Transverse colon (tissue), 4 donors: ENCODE measurements around the gene ABLIM2. TPM values are rescaled to one million over a fixed set of nuclear protein-coding genes. Genes with fewer than 3 reads are reported as not detected.

Source experiments
- DNase-seq: peaks from one replicate; pipeline ENCODE4 v3.0.0-alpha.2; 2019
- H3K27ac ChIP-seq, 4 donors: fragments of 200-600 bp; sonication (generic); 2 replicates each; pipeline ENCODE4 v1.5.1; 2016 to 2018; ENCODE audit warnings: inconsistent platforms in 4 of 4
- H3K27me3 ChIP-seq: fragments of 200-600 bp; sonication (generic); 2 replicates; pipeline ENCODE4 v1.5.1; 2017; ENCODE audit warnings: inconsistent platforms
- H3K36me3 ChIP-seq, 4 donors: fragments of 200-600 bp; sonication (generic); 2 replicates each; pipeline ENCODE4 v1.5.1; 2017 to 2019; ENCODE audit warnings: inconsistent platforms in 4 of 4
- H3K4me1 ChIP-seq, 4 donors: fragments of 200-600 bp; sonication (generic); 2 replicates each; pipeline ENCODE4 v1.5.1; 2017 to 2020; ENCODE audit warnings: inconsistent platforms in 4 of 4
- H3K4me3 ChIP-seq, 4 donors: fragments of 200-600 bp; sonication (generic); 1 replicate in 1 of 4; 2 replicates in 3 of 4; pipeline versions ENCODE4 v1.5.1 to v1.6.1; 2017 to 2019; ENCODE audit warnings: inconsistent platforms in 4 of 4
- H3K9me3 ChIP-seq, 2 donors: fragments of 200-600 bp; sonication (generic); 2 replicates each; pipeline ENCODE4 v1.5.1; 2017 to 2019; ENCODE audit warnings: inconsistent platforms in 2 of 2
- EP300 ChIP-seq: sonication (generic); formaldehyde crosslinking; IDR thresholded peaks from one replicate; pipeline ENCODE4 v1.6.1; 2017; ENCODE audit warnings: antibody characterized with exemption, low read depth
- POLR2A ChIP-seq: fragments of 450-650 bp; IDR thresholded peaks from one replicate; pipeline ENCODE4 v1.6.1; 2016; ENCODE audit warnings: antibody characterized with exemption, mild to moderate bottlenecking, moderate library complexity
- POLR2AphosphoS5 ChIP-seq, 3 donors: sonication (generic); formaldehyde crosslinking; IDR thresholded peaks; one replicate each; pipeline ENCODE4 v1.6.1; 2016; ENCODE audit warnings: antibody characterized with exemption in 3 of 3
- WGBS, 2 donors: methylation state at CpG; one replicate each; pipeline ENCODE4 v1.1.5; 2018; ENCODE audit warnings: low coverage in 1 of 2; 5-methylcytosine and 5-hydroxymethylcytosine counted together
- in situ Hi-C, 4 donors: fragments of 200-750 bp; cut with MboI; loops; one replicate each; pipeline versions ENCODE4 v1.15.0 to v1.15.1; 2017; ENCODE audit warnings: low sequenced_read_pairs in 3 of 4, low pct_ligation_motif_present in 1 of 4, low pct_unique_long_range_greater_than_20kb in 1 of 4
- intact Hi-C: fragments of 100-400 bp; cut with DNase I; formaldehyde crosslinking; loops from one replicate; pipeline ENCODE4 v1.15.1; 2023; ENCODE audit warnings: low total_unique reads
- total RNA-seq, 4 donors: library from RNA; depleted of rRNA; stranded (reverse); fragments of >200 nt; gene quantifications; one replicate each; pipeline ENCODE4 v1.1.0, GENCODE V29; 2016
- TF ChIP-seq, protein P1 (sequence below), 5 experiments: fragments of 200-600 bp in 3 of 5; fragments of 450-650 bp in 2 of 5; sonication (generic) in 3 of 5; IDR thresholded peaks; 1 replicate in 2 of 5; 2 replicates in 3 of 5; pipeline ENCODE4 v1.5.1; 2016 to 2017; ENCODE audit warnings: antibody characterized with exemption in 5 of 5, inconsistent platforms in 3 of 5, mild to moderate bottlenecking in 2 of 5, moderate library complexity in 1 of 5

The ABLIM2 gene
- total RNA-seq, 4 donors from 2014 or later, result 3.2 to 58.4 (median 14.2) TPM

DNA sequence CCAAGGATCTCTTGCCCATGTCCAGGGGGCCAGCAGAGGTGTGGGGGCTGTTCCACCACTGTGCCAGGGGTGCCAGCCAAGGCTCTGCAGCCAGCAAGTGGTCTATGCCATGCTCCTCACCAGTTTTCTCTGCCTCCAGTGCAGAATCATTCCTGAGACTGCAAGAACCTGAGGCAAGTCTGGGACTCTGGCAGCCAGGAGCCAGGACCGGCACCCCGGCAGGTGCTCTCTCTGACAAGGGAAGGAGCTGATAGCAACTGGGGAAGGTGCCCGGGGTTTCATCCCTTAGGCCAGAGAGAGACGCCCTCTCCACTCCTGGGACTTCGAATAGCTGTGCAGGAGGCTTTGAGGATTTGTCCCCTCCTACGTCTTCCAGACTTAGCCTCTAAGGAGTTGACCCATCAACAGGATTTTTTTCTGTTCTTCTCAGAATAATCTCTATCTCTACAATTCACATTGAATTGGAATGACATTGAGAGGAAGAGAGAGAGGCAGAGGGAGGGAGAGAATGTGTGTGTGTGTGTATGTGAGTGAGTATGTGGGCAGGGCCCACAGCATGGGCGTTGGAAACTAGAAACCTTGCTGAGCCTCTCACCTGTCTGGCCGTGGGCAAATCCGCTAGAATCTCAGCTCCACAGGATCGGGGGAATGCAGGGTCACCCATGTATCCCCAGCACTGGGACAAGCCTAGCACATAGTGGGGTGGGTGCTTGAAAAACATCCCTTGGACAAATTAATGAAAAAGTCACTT lies 144.5 kb downstream of the ABLIM2 start:
- Histone ChIP-seq H3K27me3 (no peaks in the 10 kb centered on the region), H3K27ac (no peak overlapping the region), H3K4me1 (peaks cover 0 to 13% (median 4%) of the 10 kb centered on the region in 4 donors), H3K36me3 (no peaks in the 10 kb centered on the region), H3K9me3 (no peaks in the 10 kb centered on the region), H3K4me3 (no peak overlapping the region)
- intact Hi-C loops (no loop called here), in situ Hi-C loops (no loop called here)
- no peak for DNase-seq
- 79% methylated on average over 10 of the region's 10 CpGs; no CpG with 5 or more reads in 1 of the 2 donors for WGBS, 2 donors
- TF ChIP-seq EP300 (no peak), POLR2AphosphoS5 (IDR thresholded peaks at IDR 0.05) (no peak), POLR2A (no peak)
- TF ChIP-seq, protein P1, sequence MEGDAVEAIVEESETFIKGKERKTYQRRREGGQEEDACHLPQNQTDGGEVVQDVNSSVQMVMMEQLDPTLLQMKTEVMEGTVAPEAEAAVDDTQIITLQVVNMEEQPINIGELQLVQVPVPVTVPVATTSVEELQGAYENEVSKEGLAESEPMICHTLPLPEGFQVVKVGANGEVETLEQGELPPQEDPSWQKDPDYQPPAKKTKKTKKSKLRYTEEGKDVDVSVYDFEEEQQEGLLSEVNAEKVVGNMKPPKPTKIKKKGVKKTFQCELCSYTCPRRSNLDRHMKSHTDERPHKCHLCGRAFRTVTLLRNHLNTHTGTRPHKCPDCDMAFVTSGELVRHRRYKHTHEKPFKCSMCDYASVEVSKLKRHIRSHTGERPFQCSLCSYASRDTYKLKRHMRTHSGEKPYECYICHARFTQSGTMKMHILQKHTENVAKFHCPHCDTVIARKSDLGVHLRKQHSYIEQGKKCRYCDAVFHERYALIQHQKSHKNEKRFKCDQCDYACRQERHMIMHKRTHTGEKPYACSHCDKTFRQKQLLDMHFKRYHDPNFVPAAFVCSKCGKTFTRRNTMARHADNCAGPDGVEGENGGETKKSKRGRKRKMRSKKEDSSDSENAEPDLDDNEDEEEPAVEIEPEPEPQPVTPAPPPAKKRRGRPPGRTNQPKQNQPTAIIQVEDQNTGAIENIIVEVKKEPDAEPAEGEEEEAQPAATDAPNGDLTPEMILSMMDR (IDR thresholded peaks at IDR 0.05), result no peak

DNA sequence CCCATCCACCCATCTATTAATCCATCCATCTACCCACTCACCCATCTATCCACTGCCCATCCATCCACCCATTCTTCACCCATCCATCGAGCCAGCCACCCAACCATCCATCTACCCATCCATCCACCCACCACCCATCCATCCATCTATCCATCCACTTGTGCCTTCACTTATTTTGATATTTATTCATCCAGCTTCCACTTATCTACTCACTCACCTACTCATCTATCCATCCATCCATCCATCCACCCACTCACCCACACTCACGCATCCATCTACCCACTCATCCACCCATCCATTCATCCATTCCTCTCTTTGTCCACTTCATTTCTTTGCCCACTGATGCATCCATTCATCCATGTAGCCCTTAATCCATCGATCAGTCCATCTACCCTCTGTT lies 146.1 kb downstream of the ABLIM2 start:
- no peak overlapping the region for H3K27ac ChIP-seq
- WGBS, 2 donors, result 90 to 94% methylated on average over 2 to 3 of the region's 3 CpGs
- peaks cover 0 to 13% (median 4%) of the 10 kb centered on the region in 4 donors for H3K4me1 ChIP-seq

DNA sequence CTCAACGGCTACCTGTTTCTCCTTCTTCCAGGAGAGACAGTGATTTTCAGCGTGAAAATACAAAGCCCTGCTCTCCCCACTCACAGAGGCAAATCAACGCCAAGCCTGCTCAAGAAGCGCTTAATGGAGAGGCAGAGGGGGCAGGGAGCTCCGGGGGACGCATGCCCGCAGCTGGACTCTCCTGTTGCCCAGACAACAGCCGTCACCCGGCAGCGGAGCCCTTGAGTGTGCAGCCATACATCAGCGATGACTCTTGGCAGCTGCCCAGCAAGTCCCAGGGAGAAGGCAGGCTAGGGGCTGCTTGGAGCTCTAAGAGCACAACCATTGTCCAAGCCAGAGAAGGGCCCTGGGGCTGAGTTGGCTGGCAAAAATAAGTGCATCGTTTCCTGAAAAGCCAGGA lies 148.0 kb downstream of the ABLIM2 start:
- in situ Hi-C loops, result no loop called here
- peak; percentile 49 for DNase-seq
- no peaks in the 10 kb centered on the region for H3K27me3 ChIP-seq
- no peak overlapping the region for H3K27ac ChIP-seq
- no peaks in the 10 kb centered on the region for H3K9me3 ChIP-seq
- H3K36me3 ChIP-seq, result no peaks in the 10 kb centered on the region
- WGBS, 2 donors, result 19% methylated on average over 12 of the region's 12 CpGs; no CpG with 5 or more reads in 1 of the 2 donors
- peaks cover 0 to 13% (median 4%) of the 10 kb centered on the region in 4 donors for H3K4me1 ChIP-seq
- no peak overlapping the region for H3K4me3 ChIP-seq
- intact Hi-C loops, result no loop called here
- TF ChIP-seq POLR2AphosphoS5 (IDR thresholded peaks at IDR 0.05), result no peak
- TF ChIP-seq, protein P1 (IDR thresholded peaks at IDR 0.05), result no peak
- no peak for TF ChIP-seq EP300
- no peak for TF ChIP-seq POLR2A

More for the DNA sequence above, 146.1 kb downstream of the ABLIM2 start:
- Histone ChIP-seq H3K9me3 (no peaks in the 10 kb centered on the region), H3K27me3 (no peaks in the 10 kb centered on the region), H3K36me3 (no peaks in the 10 kb centered on the region), H3K4me3 (no peak overlapping the region)
- intact Hi-C loops, result no loop called here
- DNase-seq, result no peak
- in situ Hi-C loops, result no loop called here
- TF ChIP-seq POLR2A (no peak), POLR2AphosphoS5 (IDR thresholded peaks at IDR 0.05) (no peak), EP300 (no peak)
- TF ChIP-seq, protein P1 (IDR thresholded peaks at IDR 0.05), result no peak

DNA sequence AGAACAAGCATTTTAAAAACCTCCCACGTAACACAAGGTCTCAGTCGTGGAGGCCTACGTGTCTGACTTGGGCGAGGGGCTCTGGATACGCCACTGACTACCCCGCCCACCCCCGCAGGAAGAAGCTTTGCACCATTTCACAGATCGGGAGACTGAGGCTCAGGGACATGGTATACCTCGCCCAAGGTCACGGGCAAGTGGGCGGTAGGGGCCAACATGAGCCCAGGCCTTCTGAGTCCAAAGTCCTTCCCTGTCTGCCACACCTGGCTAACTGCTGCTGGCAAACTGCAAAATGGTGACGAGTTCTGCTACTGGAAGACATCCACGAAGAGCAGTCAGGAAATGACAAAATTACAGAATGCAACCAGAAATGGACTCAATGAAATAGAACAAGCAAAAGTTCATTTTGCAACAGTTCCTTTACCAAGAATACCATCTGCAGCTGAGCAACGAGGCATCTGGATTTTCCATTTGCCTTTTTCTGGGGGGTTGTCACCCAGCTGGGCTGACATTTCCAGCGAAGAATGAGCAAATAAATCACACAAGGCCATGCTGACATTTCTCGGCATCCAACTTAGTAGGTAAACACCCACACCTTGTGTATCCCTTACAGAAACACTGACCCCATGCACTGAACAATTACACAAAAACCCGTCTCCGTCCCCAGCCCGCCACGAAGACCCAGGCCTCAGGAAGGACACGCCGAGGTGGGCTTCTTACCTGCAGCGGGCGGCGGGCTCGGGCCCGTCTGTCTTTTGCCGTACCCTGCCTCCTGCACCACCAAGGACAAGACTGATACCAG lies 148.7 kb downstream of the ABLIM2 start:
- 82 to 90% methylated on average over 12 to 28 of the region's 28 CpGs for WGBS, 2 donors
- H3K36me3 ChIP-seq, result no peaks in the 10 kb centered on the region
- H3K27ac ChIP-seq, result no peak overlapping the region
- H3K4me1 ChIP-seq, result peaks cover 0 to 13% (median 4%) of the 10 kb centered on the region in 4 donors
- in situ Hi-C loops (no loop called here), intact Hi-C loops (no loop called here)
- DNase-seq, result peak; percentile 48
- TF ChIP-seq, protein P1 (IDR thresholded peaks at IDR 0.05), result no peak
- TF ChIP-seq EP300 (no peak), POLR2A (no peak), POLR2AphosphoS5 (IDR thresholded peaks at IDR 0.05) (no peak)
- H3K4me3 ChIP-seq, result no peak overlapping the region
- no peaks in the 10 kb centered on the region for H3K9me3 ChIP-seq
- H3K27me3 ChIP-seq, result no peaks in the 10 kb centered on the region
